Left lobe of liver (tissue), 2 donors: ENCODE data around the gene HNRNPA1L2. TPM values are rescaled to one million over a fixed set of nuclear protein-coding genes. Genes with fewer than 3 reads are reported as not detected.
"Not testable (repeated sequence)": the region's sequence is repeated elsewhere in the genome, so short reads cannot be mapped to it uniquely, and the experiment has no call there.

Experiments
- ATAC-seq: fragments of 200-7000 bp; cut with Tn5 transposase; one replicate; pipeline ENCODE4 v1.9.1; 2020; ENCODE audit warnings: mild to moderate bottlenecking, moderate library complexity
- DNase-seq: peaks from one replicate; pipeline ENCODE4 v3.0.0-alpha.2; 2020; ENCODE audit warnings: low spot score
- total RNA-seq: library from RNA; stranded (reverse); gene quantifications from one replicate; pipeline ENCODE4 v1.2.1, GENCODE V29; 2021
- donor health status: DM: no; HTN: no; CAD: no; lungs with moderate emphysema.
- donor health status: DM: no; HTN: yes; CAD: no.

HNRNPA1L2 gene
- total RNA-seq, 1 donor from 2014 or later = 1.3 TPM

- no peak for DNase-seq
- ATAC-seq = no peak
Observed at GRCh38 chr13:52644108-52644507, 1.9 kb downstream of the HNRNPA1L2 start.

- DNase-seq (no peak), ATAC-seq (no peak)
Observed at GRCh38 chr13:52646967-52647366, 4.7 kb downstream of the HNRNPA1L2 start.

GRCh38 chr13:52650731-52651130 lies 8.5 kb downstream of the HNRNPA1L2 start:
- no peak for ATAC-seq

DNA sequence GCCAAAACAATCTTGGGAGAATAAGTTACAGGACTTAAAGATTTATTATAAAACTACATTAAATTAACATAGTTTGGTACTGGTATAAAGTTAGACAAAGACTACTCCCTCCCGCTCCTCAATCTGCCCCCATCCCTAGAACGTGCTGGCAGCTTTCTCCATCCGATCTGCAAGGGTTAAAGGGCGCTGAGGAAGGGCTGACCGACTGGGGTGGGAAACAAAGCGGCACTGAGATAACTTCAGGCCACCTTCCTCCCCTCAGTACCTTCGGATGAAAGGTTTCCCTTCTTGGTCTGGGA lies 9.6 kb downstream of the HNRNPA1L2 start:
- DNase-seq = no peak
- peak; percentile 56 for ATAC-seq

More at GRCh38 chr13:52650731-52651130, 8.5 kb downstream of the HNRNPA1L2 start:
- DNase-seq = no peak

DNA sequence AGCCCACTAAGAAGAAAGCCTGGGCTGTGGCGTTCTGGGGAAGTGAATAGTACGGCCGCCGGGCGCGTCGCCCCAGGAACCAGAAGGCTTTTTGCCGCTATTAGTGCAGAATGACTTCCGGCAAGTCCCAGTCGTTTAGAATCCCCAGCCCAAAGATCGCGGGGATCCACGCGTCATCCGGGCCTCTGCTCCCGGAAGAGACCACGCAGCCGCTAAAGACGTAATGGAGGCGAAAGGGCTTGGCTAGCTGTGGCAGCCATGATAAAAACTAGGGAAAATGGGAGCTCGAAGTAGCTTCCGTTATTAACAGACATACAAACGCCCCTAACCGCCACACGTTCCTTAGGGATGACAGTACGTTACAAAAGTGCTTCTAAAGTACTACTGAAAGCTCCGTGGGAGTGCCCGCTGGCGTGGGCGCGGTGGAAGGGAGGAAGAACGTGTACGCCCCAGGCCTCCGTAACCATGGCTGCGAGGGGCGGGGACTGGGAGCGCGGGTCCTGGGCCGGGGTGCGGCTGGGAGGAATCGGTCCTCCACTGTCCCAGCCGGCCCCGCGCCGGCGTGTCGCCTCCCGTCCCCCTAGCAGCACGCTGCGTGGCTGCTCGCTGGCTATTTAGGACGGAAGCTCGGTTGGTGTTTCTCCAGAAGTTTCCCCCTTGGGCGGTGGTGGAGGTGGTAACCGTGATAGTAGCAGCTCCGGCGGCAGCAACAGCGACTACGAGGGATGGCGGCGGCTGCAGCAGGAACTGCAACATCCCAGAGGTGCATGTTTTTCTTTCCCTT lies 10.2 kb downstream of the HNRNPA1L2 start, which contains the start of gene SUGT1:
SUGT1 (plus strand) TSS at position 641 of the 784 bp plus-strand sequence; CDS start at position 726, 85 bp downstream.
- peak; percentile 96 for ATAC-seq
- peak; percentile 98 for DNase-seq

DNA sequence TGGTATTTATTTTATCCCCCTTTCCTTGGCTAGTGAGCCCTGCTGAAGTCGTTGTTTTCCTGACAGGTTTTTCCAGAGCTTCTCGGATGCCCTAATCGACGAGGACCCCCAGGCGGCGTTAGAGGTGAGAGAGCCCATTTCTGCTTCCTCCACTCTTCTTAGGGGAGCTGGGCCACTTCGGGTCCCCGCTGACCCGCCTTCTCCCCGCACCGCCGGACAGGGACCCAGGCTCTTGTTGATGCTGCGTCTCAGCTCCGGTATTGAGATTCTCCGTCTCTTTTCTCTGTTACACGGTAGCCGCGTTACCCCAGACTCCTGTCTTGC lies 10.7 kb downstream of the HNRNPA1L2 start:
- ATAC-seq (peak; percentile 33), DNase-seq (no peak)

DNA sequence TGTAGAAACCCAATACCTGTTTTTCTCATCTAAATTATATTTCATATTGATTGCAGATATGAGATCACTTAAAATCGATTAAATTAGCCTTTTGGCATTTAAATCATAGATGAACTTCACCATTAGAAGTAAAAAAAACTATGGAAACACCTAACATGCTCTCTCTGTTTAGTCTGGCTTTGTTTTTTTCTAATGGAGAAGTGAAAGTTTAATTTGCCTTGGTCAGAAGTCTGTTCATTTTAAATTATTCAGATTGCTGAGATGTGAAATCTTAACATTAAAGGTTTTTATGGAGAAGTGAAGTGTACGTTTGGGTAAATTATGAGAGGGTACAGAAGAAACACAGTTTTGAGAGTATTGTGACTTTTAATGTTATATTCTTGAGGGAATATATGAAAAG lies 17.1 kb downstream of the HNRNPA1L2 start:
- no peak for ATAC-seq

DNA sequence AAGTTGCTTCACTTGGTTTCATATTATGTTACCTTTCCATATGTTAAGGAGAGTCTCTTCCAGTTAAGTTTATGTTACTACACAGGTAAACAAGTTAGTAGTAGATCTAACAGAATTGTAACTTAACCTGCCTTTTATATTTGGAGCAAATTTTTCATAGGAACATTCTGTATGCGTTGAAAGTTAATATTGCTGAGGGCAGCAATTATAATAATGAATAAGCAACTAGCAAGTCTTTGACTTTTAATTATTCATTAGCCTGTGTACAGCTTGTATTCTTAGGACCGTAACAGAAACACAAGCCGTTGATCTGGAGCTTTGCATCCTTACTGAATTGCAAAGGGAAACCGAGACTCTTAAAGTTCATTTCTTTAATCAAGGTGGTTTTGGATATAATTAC lies 22.0 kb downstream of the HNRNPA1L2 start:
- ATAC-seq (no peak), DNase-seq (no peak)

More for the DNA sequence above, 17.1 kb downstream of the HNRNPA1L2 start:
- DNase-seq = no peak

GRCh38 chr13:52665325-52665724 lies 23.1 kb downstream of the HNRNPA1L2 start:
- ATAC-seq (peak; percentile 60), DNase-seq (no peak)

DNA sequence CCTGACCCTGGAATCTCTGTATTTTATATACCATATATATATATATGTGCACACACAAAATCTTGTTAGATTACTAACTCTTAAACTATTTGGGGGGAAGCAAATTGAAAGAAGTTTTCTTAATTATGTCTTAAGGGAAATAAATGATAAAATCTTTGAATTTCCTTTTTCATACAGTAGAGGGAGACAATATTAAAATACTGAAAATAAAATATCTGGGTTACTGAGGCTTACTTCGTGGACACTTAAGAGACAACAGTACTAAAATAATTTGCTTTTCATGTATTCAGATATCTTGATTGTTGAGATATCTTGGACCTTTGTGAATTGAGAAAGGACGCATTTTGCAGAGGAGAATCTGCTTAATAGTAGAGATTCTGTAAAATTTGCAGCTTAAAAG lies 27.4 kb downstream of the HNRNPA1L2 start:
- no peak for ATAC-seq

GRCh38 chr13:52670726-52671125 lies 28.5 kb downstream of the HNRNPA1L2 start:
- DNase-seq (no peak), ATAC-seq (no peak)

More for the DNA sequence above, 27.4 kb downstream of the HNRNPA1L2 start:
- DNase-seq = no peak

- DNase-seq = no peak
- ATAC-seq = no peak
Observed at GRCh38 chr13:52673465-52673864, 31.2 kb downstream of the HNRNPA1L2 start.

- no peak for ATAC-seq
- DNase-seq = no peak
Observed at GRCh38 chr13:52677823-52678222, 35.6 kb downstream of the HNRNPA1L2 start.

DNA sequence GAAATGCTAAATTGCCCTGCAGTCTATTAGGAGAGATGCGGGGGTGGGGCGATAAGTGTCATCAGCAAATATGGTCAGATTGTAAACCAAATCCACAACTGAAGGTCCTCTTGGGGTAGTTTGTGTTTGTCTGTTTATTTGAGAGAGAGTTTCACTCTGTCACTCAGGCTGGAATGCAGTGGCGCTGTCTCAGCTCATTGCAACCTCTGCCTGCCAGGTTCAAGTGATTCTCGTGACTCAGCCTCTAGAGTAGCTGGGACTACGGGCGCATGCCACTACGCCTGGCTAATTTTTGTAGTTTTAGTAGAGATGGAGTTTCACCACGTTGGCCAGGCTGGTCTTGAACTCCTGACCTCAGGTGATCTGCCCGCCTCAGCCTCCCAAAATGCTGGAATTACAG lies 43.6 kb downstream of the HNRNPA1L2 start:
- not testable (repeated sequence) for DNase-seq, ATAC-seq

- DNase-seq = no peak
Observed at GRCh38 chr13:52686376-52686775, 44.1 kb downstream of the HNRNPA1L2 start.

More at GRCh38 chr13:52686376-52686775, 44.1 kb downstream of the HNRNPA1L2 start:
- no peak for ATAC-seq

Other genes starting within 250 kb of the HNRNPA1L2 start
- 0.88 TPM for gene THSD1, start 236.3 kb upstream of the HNRNPA1L2 start, total RNA-seq
- gene VPS36, start 191.8 kb upstream of the HNRNPA1L2 start, total RNA-seq = 16.5 TPM
- 1.7 TPM for gene CKAP2, start 187.0 kb upstream of the HNRNPA1L2 start, total RNA-seq
- 16.7 TPM for gene SUGT1, start 10.4 kb downstream of the HNRNPA1L2 start, total RNA-seq
- not detected for gene CNMD, start 97.4 kb downstream of the HNRNPA1L2 start, total RNA-seq
- not detected for gene PCDH8, start 206.2 kb downstream of the HNRNPA1L2 start, total RNA-seq